ENCODE results near the gene CFAP53.

Gene CFAP53

DNA sequence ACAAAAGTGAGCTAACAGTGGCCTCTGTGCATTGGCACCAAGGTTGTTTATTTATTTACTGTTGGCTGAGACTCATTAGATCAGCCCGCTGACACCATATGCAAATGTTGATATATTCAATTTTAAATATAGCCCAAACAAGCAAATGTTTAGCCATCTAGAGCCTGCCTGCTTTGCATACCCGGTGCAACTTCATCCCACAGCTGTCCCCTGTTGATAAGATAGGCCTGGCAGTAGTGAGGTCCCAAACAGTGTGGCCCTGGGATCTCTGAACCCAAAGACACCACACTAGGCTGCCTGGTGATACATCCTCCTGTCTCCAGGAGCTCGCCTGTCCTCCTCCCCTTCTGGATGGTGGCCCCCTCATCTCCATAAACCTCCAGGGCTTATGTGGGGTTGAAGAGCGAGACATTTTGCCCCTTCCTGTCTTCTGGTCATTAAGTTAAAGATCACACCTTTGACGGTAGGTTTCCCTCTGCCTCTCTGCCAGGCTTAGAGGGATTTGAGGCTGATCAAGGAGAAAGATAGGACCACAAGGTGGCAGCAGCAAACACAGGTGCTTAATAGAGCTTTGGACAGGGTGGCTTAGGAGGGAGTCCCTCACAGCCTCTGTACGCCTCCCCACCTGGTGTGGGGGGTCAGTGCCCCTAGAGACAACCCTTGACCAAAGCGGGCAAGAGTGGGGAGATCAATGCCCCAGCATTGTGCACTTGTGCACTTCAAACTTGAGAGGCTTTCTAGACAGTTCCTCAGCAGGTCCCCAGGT is 47.7 kb downstream of the CFAP53 start:
- H3K27ac ChIP-seq, result no peak overlapping the region
- H3K4me3 ChIP-seq (ENCODE audit: low read depth in 1 of 2, low read length in 1 of 2), result no peak overlapping the region
- H3K27me3 ChIP-seq, result peaks cover 50% of the 10 kb centered on the region
- no peaks in the 10 kb centered on the region for H3K36me3 ChIP-seq
- TF ChIP-seq, protein P1, sequence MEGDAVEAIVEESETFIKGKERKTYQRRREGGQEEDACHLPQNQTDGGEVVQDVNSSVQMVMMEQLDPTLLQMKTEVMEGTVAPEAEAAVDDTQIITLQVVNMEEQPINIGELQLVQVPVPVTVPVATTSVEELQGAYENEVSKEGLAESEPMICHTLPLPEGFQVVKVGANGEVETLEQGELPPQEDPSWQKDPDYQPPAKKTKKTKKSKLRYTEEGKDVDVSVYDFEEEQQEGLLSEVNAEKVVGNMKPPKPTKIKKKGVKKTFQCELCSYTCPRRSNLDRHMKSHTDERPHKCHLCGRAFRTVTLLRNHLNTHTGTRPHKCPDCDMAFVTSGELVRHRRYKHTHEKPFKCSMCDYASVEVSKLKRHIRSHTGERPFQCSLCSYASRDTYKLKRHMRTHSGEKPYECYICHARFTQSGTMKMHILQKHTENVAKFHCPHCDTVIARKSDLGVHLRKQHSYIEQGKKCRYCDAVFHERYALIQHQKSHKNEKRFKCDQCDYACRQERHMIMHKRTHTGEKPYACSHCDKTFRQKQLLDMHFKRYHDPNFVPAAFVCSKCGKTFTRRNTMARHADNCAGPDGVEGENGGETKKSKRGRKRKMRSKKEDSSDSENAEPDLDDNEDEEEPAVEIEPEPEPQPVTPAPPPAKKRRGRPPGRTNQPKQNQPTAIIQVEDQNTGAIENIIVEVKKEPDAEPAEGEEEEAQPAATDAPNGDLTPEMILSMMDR (IDR thresholded peaks at IDR 0.05), result no peak
- H3K9me3 ChIP-seq, result peaks cover 10% of the 10 kb centered on the region
- H3K4me1 ChIP-seq (ENCODE audit: control insufficient read depth in 1 of 2, insufficient read depth in 1 of 2, low read depth in 1 of 2, low read length in 1 of 2), result no peaks in the 10 kb centered on the region

DNA sequence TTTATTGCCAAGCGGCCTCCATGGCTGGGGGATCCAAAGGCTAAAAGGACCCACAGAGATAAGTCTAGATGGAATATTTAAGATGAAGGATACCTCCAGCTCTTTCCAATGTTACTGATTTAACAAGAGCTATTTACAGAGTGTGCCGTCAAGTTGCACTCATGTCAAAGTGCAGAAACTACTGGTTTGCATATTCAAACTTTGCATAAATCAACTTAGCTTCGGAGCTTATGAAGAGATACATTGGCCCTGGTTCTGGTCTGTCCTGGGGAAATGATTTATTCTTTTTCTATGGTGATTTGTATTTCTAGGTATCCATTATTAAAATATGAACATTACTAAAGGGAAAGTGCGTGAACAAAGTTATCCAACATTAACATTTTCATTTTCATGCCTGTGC is 57.0 kb downstream of the CFAP53 start:
- Histone ChIP-seq H3K27ac (no peak overlapping the region), H3K4me1 (ENCODE audit: control insufficient read depth in 1 of 2, insufficient read depth in 1 of 2, low read depth in 1 of 2, low read length in 1 of 2) (no peaks in the 10 kb centered on the region), H3K36me3 (no peaks in the 10 kb centered on the region), H3K4me3 (ENCODE audit: low read depth in 1 of 2, low read length in 1 of 2) (no peak overlapping the region), H3K9me3 (no peaks in the 10 kb centered on the region), H3K27me3 (peaks cover 45% of the 10 kb centered on the region)
- TF ChIP-seq, protein P1 (IDR thresholded peaks at IDR 0.05), result no peak

DNA sequence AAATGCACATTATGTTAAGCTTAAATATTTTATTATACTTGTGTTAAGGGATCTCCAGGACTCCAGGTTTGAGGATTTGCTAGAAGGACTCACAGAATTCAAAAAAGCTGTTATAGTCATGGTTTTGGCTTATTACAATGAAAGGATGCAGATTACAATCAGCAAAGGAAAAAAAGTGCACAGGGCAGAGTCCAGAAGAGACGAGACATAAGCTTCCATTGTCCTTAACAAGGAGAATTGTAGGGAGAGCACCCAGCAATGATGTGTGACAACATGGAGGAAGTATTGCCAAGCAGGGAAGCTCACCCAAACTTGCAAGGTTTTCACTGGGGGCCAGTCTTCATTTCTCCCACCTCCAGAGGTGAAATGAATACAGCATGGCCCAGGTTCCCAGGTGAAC is 58.6 kb downstream of the CFAP53 start:
- Histone ChIP-seq H3K4me3 (ENCODE audit: low read depth in 1 of 2, low read length in 1 of 2) (no peak overlapping the region), H3K9me3 (no peaks in the 10 kb centered on the region), H3K36me3 (no peaks in the 10 kb centered on the region), H3K27ac (no peak overlapping the region), H3K4me1 (ENCODE audit: control insufficient read depth in 1 of 2, insufficient read depth in 1 of 2, low read depth in 1 of 2, low read length in 1 of 2) (no peaks in the 10 kb centered on the region), H3K27me3 (peaks cover 51% of the 10 kb centered on the region)
- TF ChIP-seq, protein P1 (IDR thresholded peaks at IDR 0.05), result no peak

DNA sequence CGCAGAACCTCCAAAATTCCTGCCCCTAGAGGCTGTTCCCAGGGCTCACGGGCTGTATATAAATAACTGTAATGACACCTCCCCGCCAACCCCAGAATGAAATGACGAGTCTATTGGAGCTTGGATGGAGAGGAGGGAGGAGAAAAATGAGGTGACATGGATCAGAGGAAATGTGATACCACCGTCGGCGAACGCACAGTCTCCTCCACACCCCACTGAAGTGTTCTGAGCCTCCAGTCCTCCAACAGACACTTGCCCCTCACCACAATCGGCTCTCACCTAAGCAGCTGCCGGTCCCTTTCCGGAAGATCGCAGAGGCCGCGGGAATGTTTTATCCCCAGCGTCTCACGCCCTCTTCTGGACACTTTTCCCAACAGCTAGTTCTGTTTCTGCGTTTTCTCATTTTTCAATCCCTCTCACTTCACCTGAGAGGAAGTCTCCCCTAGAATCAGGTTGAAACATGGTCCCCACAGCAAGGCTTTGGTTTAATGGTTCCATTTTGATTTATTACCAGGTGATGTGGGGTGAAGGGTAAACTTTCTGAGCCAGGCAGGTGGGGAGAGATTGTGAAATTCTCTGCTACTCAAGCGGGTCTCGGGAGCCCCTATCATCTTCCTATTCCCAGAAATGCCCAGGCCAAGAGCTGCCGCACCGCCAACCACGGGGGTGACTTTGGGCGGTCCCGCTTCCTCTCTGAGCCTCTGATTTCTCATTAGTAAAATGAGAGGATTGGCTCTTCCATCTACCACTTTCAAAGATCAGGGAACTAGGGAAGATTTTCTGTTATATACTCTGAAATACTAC is 62.3 kb downstream of the CFAP53 start:
- H3K36me3 ChIP-seq, result no peaks in the 10 kb centered on the region
- no peaks in the 10 kb centered on the region for H3K9me3 ChIP-seq
- TF ChIP-seq, protein P1 (IDR thresholded peaks at IDR 0.05), result no peak
- no peaks in the 10 kb centered on the region for H3K4me1 ChIP-seq (ENCODE audit: control insufficient read depth in 1 of 2, insufficient read depth in 1 of 2, low read depth in 1 of 2, low read length in 1 of 2)
- no peak overlapping the region for H3K27ac ChIP-seq
- H3K27me3 ChIP-seq, result peaks cover 87% of the 10 kb centered on the region
- H3K4me3 ChIP-seq (ENCODE audit: low read depth in 1 of 2, low read length in 1 of 2), result no peak overlapping the region

DNA sequence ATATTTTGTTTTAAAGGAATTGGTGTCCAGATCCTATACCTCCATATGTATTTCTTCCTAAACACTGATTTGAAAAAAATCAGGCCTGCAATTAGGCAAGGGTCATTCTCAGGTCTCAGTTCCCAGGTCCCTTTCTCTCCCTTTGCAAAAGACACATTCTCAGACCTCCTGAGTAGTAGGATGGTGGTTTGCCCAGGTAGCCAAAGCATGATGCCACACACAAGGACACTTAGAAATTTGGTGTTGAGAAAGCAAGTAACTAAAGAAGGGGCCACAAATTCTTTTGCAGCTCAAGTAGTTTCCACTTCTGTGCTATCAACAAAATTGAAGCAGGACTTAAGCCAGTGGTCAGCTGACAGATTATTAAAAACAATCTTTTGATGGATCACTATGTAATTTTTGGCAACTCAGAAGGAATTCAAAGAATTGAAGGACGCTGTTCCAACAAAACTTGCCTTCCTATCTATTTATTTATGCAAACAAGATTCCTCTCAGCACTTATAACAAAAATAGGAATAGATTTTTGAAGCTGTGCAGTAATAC is 64.7 kb downstream of the CFAP53 start:
- TF ChIP-seq, protein P1 (IDR thresholded peaks at IDR 0.05), result no peak
- peaks cover 99% of the 10 kb centered on the region for H3K27me3 ChIP-seq
- no peaks in the 10 kb centered on the region for H3K36me3 ChIP-seq
- no peak overlapping the region for H3K27ac ChIP-seq
- H3K9me3 ChIP-seq, result no peaks in the 10 kb centered on the region
- H3K4me1 ChIP-seq (ENCODE audit: control insufficient read depth in 1 of 2, insufficient read depth in 1 of 2, low read depth in 1 of 2, low read length in 1 of 2), result no peaks in the 10 kb centered on the region
- H3K4me3 ChIP-seq (ENCODE audit: low read depth in 1 of 2, low read length in 1 of 2), result no peak overlapping the region

Data from neutrophil (primary cell).